KMS-11 (cell line): Measurements from ENCODE around the gene MUC21.

Experiments
- H2AFZ ChIP-seq: fragments of 200-600 bp; sonication (generic); 2 replicates; pipeline ENCODE4 v1.6.1; 2016; ENCODE audit warnings: antibody characterized with exemption, mixed run types, low read depth
- H3K27ac ChIP-seq: fragments of 200-600 bp; sonication (generic); 2 replicates; pipeline ENCODE4 v1.6.1; 2016; ENCODE audit warnings: mild to moderate bottlenecking, mixed run types
- H3K27me3 ChIP-seq: fragments of 200-600 bp; sonication (generic); 2 replicates; pipeline ENCODE4 v1.6.1; 2017; ENCODE audit warnings: mild to moderate bottlenecking, low read depth, mixed run types, moderate library complexity; ENCODE audit not compliant: insufficient read depth
- H3K36me3 ChIP-seq: fragments of 200-600 bp; sonication (generic); 2 replicates; pipeline ENCODE4 v1.6.1; 2017; ENCODE audit warnings: mild to moderate bottlenecking, mixed run types; ENCODE audit not compliant: insufficient read depth
- H3K4me1 ChIP-seq: fragments of 200-600 bp; sonication (generic); 2 replicates; pipeline ENCODE4 v1.6.1; 2016; ENCODE audit warnings: mild to moderate bottlenecking, low read depth, mixed run types; ENCODE audit not compliant: poor library complexity, severe bottlenecking
- H3K4me2 ChIP-seq: fragments of 200-600 bp; sonication (generic); 2 replicates; pipeline ENCODE4 v1.7.0; 2016; ENCODE audit warnings: mild to moderate bottlenecking, mixed run types
- H3K4me3 ChIP-seq: fragments of 200-600 bp; sonication (generic); IDR thresholded peaks from 2 replicates; pipeline ENCODE4 v1.6.1; 2017; ENCODE audit warnings: low read depth, low read length, mixed read lengths; ENCODE audit not compliant: insufficient read depth
- H3K79me2 ChIP-seq: fragments of 200-600 bp; sonication (generic); 2 replicates; pipeline ENCODE4 v1.6.1; 2016; ENCODE audit warnings: low read depth, mixed run types; ENCODE audit not compliant: insufficient read depth
- H3K9ac ChIP-seq: fragments of 200-600 bp; sonication (generic); 2 replicates; pipeline ENCODE4 v1.6.1; 2016; ENCODE audit warnings: mild to moderate bottlenecking, mixed run types
- H4K20me1 ChIP-seq: fragments of 200-600 bp; sonication (generic); 2 replicates; pipeline ENCODE4 v1.6.1; 2016; ENCODE audit warnings: mild to moderate bottlenecking, mixed run types; ENCODE audit not compliant: insufficient read depth
- TF ChIP-seq, protein P1 (sequence below): fragments of 200-600 bp; sonication (generic); conservative IDR thresholded peaks from 2 replicates; pipeline ENCODE4 v1.6.1; 2017; ENCODE audit warnings: low read depth, mild to moderate bottlenecking, antibody characterized with exemption, low read length, moderate library complexity, mixed read lengths

The MUC21 gene

GRCh38 chr6:30983439-30983838 lies at the start of gene MUC21:
MUC21 (plus strand) TSS chr6:30983718; CDS start chr6:30983959, 241 bp downstream.
- Histone ChIP-seq H3K79me2 (no peaks in the 10 kb centered on the region), H3K4me1 (peaks cover 51% of the 10 kb centered on the region), H4K20me1 (no peaks in the 10 kb centered on the region), H2AFZ (no peak within 1 kb of the TSS), H3K4me3 (no peak within 1 kb of the TSS), H3K27ac (no peak within 1 kb of the TSS), H3K9ac (no peak within 1 kb of the TSS), H3K27me3 (no peaks in the 10 kb centered on the region), H3K4me2 (peak within 1 kb of the TSS; percentile 34; the same call in 1 of the 2 replicates), H3K36me3 (no peaks in the 10 kb centered on the region)
- TF ChIP-seq, protein P1, sequence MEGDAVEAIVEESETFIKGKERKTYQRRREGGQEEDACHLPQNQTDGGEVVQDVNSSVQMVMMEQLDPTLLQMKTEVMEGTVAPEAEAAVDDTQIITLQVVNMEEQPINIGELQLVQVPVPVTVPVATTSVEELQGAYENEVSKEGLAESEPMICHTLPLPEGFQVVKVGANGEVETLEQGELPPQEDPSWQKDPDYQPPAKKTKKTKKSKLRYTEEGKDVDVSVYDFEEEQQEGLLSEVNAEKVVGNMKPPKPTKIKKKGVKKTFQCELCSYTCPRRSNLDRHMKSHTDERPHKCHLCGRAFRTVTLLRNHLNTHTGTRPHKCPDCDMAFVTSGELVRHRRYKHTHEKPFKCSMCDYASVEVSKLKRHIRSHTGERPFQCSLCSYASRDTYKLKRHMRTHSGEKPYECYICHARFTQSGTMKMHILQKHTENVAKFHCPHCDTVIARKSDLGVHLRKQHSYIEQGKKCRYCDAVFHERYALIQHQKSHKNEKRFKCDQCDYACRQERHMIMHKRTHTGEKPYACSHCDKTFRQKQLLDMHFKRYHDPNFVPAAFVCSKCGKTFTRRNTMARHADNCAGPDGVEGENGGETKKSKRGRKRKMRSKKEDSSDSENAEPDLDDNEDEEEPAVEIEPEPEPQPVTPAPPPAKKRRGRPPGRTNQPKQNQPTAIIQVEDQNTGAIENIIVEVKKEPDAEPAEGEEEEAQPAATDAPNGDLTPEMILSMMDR: no peak

DNA sequence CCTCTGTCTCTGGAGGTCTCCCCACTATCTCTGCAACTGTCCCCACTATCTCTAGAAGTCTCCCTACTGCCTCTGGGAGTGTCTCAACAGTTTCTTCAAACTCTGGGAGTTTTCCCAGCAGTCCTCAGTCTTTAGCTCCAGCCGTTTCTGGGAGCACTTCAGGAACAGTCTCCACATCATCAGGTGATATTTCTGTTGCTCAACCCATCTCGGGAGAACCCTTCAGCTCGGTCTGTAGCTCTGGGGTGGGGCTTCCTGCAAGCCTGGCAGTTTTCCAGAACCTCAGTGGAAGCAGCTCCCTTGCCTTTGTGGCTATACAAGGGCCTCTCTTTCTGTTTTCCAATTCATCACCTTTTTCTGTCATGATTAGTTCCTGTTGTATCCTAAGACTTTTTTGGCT lies 48.5 kb upstream of the MUC21 start:
- H3K36me3 ChIP-seq: no peaks in the 10 kb centered on the region
- TF ChIP-seq, protein P1: no peak
- H3K79me2 ChIP-seq: no peaks in the 10 kb centered on the region
- H3K9ac ChIP-seq: no peak overlapping the region
- no peaks in the 10 kb centered on the region for H3K27me3 ChIP-seq
- no peak overlapping the region for H3K27ac ChIP-seq
- no peak overlapping the region for H2AFZ ChIP-seq
- H4K20me1 ChIP-seq: no peaks in the 10 kb centered on the region
- H3K4me1 ChIP-seq: no peaks in the 10 kb centered on the region
- H3K4me3 ChIP-seq: no peak overlapping the region
- no peak overlapping the region for H3K4me2 ChIP-seq

DNA sequence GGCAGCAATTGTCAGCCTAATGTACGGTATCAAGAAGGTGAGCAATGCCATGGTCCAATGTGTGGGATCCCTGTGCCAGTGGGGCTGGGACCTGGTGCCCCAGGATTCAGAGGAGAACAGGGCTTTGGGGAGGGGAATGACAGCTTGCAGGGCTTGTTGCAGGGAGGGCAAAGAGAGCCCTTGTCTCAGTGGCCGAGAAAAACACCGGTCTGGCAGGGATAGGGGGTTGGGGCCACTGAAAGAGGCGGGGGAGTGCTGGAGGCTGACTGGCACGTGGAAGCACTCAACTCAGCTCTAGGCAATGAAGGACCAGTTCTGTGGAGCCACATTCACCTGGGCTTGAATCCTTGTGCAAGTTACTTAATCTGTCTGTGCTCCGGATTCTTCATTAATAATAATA lies 46.3 kb upstream of the MUC21 start:
- Histone ChIP-seq H3K4me3 (no peak overlapping the region), H3K79me2 (no peaks in the 10 kb centered on the region), H3K36me3 (no peaks in the 10 kb centered on the region), H3K4me1 (no peaks in the 10 kb centered on the region), H3K9ac (no peak overlapping the region), H4K20me1 (no peaks in the 10 kb centered on the region), H2AFZ (no peak overlapping the region), H3K27me3 (no peaks in the 10 kb centered on the region), H3K4me2 (no peak overlapping the region), H3K27ac (no peak overlapping the region)
- TF ChIP-seq, protein P1: no peak

- Histone ChIP-seq H3K79me2 (no peaks in the 10 kb centered on the region), H3K4me3 (no peak overlapping the region), H3K27me3 (no peaks in the 10 kb centered on the region), H3K9ac (no peak overlapping the region), H3K4me2 (no peak overlapping the region), H4K20me1 (no peaks in the 10 kb centered on the region), H3K36me3 (no peaks in the 10 kb centered on the region), H3K27ac (no peak overlapping the region), H2AFZ (no peak overlapping the region), H3K4me1 (no peaks in the 10 kb centered on the region)
- TF ChIP-seq, protein P1: no peak
Observed at GRCh38 chr6:30938730-30939129, 44.8 kb upstream of the MUC21 start.
